GM12873 (cell line): ENCODE data around the gene BDKRB1.

ENCODE experiments used
- TF ChIP-seq, protein P1 (sequence below): IDR thresholded peaks from 2 replicates; pipeline ENCODE4 v1.5.1; 2012; ENCODE audit warnings: low read depth, mild to moderate bottlenecking, moderate library complexity, low read length, control low read depth; ENCODE audit not compliant: insufficient read depth; ENCODE audit errors: missing control alignments

The BDKRB1 gene

DNA sequence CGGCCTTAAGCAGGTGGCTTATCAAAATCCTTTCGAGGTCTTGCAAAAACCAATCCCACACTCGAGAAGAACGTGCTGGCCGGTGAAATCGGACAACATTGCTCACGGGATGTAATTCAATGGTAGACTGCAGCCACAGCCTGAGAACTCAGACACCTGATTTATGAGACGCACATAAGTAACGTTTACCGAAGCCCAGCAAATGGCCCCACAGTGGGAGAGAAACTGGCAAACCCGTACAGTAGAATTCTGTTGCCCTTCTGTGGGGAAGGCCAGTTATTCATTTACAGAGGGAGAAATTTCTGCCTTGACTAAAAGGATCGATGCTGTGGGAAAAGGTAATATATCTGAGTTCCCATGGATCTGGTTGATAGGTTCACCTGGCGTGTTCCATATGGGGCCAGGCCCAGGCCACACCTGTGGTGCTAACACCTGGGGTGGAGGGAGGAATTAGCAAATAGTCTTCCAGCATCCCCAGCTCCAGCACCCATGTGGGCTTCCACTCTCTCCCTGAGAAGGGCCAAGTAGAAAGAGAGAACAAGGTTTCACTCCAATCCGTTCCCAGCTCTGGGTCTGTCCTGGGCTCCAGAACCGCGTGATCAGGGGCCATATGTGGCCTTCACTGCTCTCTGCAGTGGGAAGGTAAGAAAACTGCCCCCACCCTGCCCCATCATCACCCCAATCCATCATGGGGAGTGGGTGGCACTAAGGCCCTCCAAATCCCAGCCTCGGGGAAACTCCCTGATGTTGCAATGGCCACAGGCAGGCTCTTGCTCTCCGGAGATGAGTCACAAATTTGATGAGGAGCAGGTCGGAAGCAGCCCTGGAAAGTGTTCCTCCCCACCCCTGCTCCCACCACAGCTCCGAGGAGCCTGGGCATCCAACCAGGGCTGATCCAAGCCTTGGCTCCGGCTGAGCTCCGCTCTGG is 12.7 kb downstream of the BDKRB1 start:
- TF ChIP-seq, protein P1, sequence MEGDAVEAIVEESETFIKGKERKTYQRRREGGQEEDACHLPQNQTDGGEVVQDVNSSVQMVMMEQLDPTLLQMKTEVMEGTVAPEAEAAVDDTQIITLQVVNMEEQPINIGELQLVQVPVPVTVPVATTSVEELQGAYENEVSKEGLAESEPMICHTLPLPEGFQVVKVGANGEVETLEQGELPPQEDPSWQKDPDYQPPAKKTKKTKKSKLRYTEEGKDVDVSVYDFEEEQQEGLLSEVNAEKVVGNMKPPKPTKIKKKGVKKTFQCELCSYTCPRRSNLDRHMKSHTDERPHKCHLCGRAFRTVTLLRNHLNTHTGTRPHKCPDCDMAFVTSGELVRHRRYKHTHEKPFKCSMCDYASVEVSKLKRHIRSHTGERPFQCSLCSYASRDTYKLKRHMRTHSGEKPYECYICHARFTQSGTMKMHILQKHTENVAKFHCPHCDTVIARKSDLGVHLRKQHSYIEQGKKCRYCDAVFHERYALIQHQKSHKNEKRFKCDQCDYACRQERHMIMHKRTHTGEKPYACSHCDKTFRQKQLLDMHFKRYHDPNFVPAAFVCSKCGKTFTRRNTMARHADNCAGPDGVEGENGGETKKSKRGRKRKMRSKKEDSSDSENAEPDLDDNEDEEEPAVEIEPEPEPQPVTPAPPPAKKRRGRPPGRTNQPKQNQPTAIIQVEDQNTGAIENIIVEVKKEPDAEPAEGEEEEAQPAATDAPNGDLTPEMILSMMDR: no peak

DNA sequence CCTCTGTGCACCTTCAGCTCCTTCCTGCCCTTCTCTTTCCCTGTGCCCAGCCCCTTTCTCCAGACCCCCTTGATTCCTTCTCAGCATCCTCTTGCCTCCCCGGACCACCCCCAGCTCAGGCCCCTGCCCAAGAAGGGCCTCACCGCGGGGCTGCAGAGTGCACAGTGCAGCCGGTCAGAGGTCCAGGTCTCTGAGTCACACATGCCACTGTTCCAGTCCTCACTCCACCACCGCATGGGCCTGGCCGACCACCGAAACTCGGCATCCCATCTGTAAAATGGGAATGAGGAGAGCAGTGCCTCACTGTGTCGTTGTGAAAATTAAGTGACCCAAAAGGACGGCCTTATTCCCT is 13.3 kb downstream of the BDKRB1 start:
- TF ChIP-seq, protein P1: no peak

DNA sequence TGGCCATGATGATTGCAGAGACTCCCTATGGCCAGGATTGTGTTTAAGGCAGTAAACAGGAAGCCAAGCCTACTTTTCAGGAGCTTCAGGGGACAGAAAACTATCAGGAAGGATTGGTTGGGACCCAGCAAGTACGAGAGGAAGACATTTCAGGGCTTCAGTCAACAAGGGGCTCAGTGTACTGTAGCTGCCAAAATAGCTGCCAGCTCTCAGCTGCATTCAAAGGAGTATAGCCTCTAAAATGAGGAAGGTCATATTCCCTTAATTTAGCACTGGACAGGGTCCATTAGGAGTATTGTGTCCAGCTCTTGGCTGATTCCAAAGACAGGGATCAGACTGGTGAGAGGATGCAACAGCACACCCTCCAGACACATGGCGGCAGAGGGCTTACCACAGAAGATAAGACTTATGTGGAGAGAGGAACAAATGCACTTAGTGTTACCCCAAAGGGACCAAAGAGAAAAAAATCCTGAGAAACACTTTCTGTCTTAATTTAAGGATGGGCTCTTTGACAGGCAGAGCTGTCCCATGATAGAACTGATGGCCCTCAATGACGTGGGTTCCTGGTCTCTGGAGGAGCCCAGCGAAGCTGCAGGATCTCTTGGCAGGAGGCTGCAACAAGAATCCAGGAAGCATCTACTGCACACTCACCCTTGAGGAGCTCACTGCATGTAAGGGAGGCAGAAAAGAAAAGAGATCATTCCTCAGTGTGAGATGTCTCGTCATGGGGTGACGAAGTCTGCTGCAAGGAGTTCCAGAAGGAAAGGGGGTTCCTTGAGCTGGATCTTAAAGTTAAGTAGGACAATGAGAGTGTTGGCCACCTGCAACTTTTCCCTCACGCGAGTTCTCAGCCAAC is 14.8 kb downstream of the BDKRB1 start:
- TF ChIP-seq, protein P1: no peak

DNA sequence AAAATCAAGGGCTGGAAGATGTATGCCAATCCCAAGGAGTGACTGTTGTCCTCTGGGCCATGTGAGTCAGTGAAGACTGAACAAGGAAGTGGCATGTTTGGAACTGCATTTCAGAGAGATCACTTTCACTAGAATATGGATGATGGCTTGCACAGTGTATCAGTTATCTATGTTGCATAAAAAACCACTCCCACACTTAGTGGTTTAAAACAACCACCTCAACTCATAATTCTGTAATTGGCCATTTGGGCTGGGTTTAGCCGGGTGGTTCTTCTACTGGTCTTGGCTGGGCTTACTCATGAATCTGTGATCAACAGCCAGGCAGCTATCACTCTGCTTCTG is 15.4 kb downstream of the BDKRB1 start:
- TF ChIP-seq, protein P1: no peak

DNA sequence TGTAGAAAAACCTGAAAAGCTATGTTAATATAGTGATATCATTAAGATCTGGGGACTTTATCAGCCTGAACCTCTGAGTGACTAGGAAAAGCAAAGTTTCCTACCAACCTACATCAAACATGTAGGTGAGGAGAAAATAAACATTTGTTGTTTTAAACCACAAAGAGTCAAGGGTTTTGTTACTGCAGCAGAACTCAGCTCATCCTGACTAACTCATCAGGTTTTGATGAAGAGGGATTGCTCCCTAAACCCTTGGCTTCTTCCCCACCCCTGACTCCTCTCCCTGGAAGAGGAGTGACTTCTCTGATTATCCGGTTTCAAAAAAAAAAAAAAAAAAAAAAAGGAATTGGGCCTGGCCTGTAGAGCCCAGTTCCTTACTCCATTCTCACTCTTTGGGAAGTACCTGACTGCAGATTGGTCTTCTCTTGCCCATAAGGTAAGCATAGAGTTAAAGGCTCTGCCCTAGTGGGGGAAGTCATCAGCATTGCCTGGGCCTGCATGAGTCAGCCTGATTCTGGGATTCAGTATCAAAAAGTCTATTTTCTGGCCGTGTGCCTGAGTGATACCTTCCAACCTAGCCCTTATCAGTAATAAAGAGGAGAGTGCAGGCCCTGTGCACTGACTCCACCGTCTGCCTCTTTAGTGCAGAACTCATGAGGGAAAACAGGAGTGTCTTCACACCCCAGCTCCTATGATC is 16.9 kb downstream of the BDKRB1 start:
- TF ChIP-seq, protein P1: no peak

DNA sequence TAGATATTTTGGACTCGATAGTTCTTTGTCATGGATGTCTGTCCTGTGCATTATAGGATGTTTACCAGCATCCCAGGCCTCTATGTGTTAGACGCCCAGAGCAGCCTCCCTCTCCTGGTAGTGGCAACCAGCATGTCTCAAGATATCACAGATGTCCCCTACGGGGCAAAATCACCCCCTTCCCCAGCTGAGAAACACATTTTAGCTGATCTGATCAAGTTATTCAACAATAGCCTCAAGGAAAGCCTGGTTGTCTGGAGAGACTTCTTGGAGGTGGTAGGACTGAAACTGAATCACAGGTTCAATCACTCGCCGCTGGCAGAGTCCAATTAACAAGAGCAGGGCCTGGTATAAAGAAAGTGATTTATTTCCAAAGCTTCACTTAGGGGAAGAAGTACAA is 17.6 kb downstream of the BDKRB1 start:
- TF ChIP-seq, protein P1: no peak

DNA sequence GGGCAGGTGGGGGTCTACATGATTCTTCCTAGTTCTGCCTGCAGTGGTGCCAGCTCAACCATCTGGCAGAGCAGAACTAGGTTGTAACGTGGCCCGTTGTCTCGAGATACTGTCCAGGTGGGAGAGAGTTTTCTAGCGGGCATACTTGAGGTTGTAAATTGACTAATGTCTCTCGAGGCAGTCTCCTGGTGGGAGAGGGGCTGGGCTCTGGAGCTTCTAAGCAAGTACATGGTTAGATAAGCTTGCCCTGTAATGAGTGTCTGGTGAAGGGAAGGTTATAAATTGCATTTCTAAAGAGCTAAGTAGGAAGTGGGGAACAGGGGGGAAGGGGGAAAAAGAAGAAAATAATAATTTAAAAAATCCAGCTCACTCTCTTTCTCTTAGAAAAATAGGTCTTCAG is 18.1 kb downstream of the BDKRB1 start:
- TF ChIP-seq, protein P1: no peak
